Measurements from ENCODE around the gene MS4A15.

The MS4A15 gene

GRCh38 chr11:60761436-60762190 lies 4.9 kb downstream of the MS4A15 start:
- no peak overlapping the region for H3K27ac Mint-ChIP-seq
- H3K4me3 Mint-ChIP-seq: no peak overlapping the region
- DNase-seq (no peak), ATAC-seq (replicated peaks) (no peak)
- H3K9me3 Mint-ChIP-seq: no peaks in the 10 kb centered on the region
- no peaks in the 10 kb centered on the region for H3K4me1 Mint-ChIP-seq (ENCODE audit: low read depth in 2 of 2)
- no peaks in the 10 kb centered on the region for H3K36me3 Mint-ChIP-seq (ENCODE audit: insufficient read depth)
- H3K27me3 Mint-ChIP-seq: peaks cover 54 to 96% of the 10 kb centered on the region in 2 donors

DNA sequence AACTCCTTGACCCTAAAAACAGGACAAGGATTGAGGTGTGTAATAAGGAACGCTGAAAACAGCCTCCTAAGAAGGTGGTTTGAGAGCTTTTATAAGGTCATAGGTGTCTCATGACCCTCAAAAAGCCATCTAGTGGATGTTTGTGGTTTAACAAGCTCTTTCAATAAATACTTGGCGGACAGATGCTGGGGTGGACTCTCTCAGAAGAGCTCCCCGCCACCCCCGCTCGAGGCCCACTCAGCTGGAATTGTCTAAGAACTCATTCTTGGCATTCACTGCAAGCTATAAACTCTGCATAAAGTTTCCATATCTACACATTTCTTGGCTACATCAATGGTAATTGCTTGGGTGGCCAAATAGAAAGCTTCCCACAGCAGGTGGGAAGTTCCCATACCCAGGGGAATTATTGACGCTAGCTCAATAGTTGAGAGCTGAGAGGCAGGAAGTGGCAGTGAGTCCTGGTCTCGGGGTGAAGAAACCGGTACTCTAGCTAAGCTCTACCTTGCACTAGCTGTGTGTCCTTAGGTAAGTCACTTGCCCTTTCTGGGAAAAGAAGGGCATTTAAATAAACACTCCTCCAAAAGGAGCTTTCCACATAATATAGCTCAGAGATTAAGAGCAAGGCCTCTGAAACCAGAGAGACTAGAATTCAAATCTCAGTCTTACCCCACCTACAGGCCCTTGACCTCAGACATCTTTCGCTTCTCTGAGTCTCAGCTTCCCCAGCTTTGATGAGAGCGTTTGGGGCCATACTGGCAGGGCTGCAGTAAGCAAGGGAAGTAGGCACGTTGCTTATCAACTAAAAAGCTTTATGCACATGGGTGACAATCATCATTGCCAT lies 6.4 kb downstream of the MS4A15 start:
- Mint-ChIP-seq H3K27ac (no peak overlapping the region), H3K9me3 (no peaks in the 10 kb centered on the region), H3K4me1 (ENCODE audit: low read depth in 2 of 2) (no peaks in the 10 kb centered on the region), H3K36me3 (ENCODE audit: insufficient read depth) (no peaks in the 10 kb centered on the region), H3K27me3 (peaks cover 55 to 91% of the 10 kb centered on the region in 2 donors), H3K4me3 (no peak overlapping the region)
- DNase-seq (no peak), ATAC-seq (replicated peaks) (no peak)

DNA sequence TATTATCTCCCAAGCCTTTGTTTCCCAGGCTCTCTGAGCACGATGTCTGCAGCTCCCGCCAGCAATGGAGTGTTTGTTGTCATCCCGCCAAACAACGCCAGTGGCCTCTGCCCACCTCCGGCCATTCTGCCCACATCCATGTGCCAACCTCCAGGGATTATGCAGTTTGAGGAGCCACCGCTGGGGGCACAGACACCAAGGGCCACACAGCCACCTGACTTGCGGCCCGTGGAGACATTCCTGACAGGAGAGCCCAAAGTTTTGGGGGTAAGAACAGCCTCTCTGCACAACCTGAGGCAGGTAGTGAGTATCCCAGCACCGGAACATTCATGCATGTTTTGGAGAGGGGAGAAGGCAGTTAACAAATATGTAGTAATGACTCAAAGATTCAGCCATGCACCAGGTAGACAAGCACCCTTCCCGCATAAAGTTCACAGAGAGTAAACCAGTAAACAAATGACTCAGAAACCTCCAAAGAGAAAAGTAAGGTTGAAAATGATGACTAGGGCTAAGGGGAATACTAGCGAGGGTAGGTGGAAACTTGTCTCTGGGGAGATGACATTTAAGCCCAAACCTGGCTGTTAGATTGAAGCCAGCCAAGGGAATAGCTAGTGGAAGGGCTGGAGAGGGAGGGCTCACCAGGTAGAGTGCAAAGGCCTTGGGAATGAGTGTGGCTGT lies 7.2 kb downstream of the MS4A15 start:
- Mint-ChIP-seq H3K36me3 (ENCODE audit: insufficient read depth) (no peaks in the 10 kb centered on the region), H3K4me3 (no peak overlapping the region), H3K27me3 (peaks cover 57 to 91% of the 10 kb centered on the region in 2 donors), H3K27ac (no peak overlapping the region), H3K4me1 (ENCODE audit: low read depth in 2 of 2) (no peaks in the 10 kb centered on the region), H3K9me3 (no peaks in the 10 kb centered on the region)
- no peak for ATAC-seq (replicated peaks)
- no peak for DNase-seq

DNA sequence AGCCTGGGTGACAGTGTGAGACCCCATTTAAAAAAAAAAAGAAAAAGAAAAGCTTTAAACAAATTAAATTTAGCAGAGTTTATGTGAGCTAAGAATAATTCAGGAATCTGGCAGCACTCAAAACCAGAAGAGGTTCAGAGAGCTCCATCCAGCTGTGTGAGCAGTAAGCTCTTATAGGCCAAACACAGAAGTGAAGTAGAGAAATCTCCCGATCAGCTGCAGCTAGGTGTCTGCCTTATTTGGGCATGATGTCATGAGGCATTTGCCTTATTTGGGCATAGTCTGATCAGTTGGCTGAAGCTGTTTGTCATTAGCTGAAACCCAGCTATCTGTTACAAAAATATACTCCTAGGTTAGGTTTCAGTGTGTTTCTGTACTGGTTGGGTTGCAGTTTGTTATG lies 8.2 kb downstream of the MS4A15 start:
- Mint-ChIP-seq H3K27me3 (peaks cover 52 to 91% of the 10 kb centered on the region in 2 donors), H3K4me3 (no peak overlapping the region), H3K27ac (no peak overlapping the region), H3K9me3 (no peaks in the 10 kb centered on the region), H3K36me3 (ENCODE audit: insufficient read depth) (no peaks in the 10 kb centered on the region), H3K4me1 (ENCODE audit: low read depth in 2 of 2) (no peaks in the 10 kb centered on the region)
- no peak for DNase-seq
- no peak for ATAC-seq (replicated peaks)

DNA sequence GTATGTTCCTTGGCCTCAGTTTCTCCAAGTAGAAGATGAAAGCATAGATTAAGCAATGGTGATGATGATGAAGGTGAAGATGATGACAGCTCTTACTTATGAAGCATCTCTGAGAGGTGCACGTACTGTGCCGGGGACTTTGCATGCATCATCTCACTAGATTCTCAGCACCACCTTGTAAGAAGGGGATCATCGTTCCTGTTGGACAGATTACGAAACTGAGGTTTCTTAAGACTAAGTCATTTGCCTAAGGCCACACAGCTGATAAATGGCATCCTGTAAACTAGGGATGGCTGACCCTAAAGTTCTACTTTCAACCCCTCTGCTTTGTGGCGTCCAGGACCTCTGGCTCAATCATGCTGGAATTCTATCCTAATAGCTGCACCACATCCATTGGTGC lies 8.7 kb downstream of the MS4A15 start:
- Mint-ChIP-seq H3K27ac (no peak overlapping the region), H3K4me1 (ENCODE audit: low read depth in 2 of 2) (no peaks in the 10 kb centered on the region), H3K27me3 (peaks cover 51 to 90% of the 10 kb centered on the region in 2 donors), H3K4me3 (no peak overlapping the region), H3K36me3 (ENCODE audit: insufficient read depth) (no peaks in the 10 kb centered on the region), H3K9me3 (no peaks in the 10 kb centered on the region)
- DNase-seq (no peak), ATAC-seq (replicated peaks) (no peak)

GRCh38 chr11:60766547-60766946 lies 9.9 kb downstream of the MS4A15 start:
- H3K4me3 Mint-ChIP-seq: no peak overlapping the region
- H3K36me3 Mint-ChIP-seq (ENCODE audit: insufficient read depth): no peaks in the 10 kb centered on the region
- no peak for DNase-seq
- no peak overlapping the region for H3K27ac Mint-ChIP-seq
- no peaks in the 10 kb centered on the region for H3K4me1 Mint-ChIP-seq (ENCODE audit: low read depth in 2 of 2)
- no peak for ATAC-seq (replicated peaks)
- peaks cover 44 to 85% of the 10 kb centered on the region in 2 donors for H3K27me3 Mint-ChIP-seq
- H3K9me3 Mint-ChIP-seq: no peaks in the 10 kb centered on the region

DNA sequence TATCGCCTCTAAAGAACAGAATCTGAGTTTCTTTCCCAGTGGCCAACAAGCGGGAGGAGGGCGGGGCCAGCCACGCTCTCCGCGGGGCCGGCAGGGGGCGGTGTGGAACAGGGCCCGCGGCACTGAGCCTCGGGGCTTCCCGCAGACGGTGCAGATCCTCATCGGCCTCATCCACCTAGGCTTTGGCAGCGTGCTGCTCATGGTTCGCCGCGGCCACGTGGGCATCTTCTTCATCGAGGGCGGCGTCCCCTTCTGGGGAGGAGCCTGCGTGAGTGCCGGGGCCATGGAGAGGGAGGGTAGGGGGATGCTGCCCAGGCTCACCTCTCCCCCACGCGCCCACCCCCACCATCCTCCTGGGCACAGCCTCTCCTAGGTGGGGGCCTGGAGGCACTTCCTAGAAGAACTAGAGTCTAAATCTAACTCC lies 10.7 kb downstream of the MS4A15 start:
- H3K4me3 Mint-ChIP-seq: no peak overlapping the region
- DNase-seq (no peak), ATAC-seq (replicated peaks) (no peak)
- no peaks in the 10 kb centered on the region for H3K4me1 Mint-ChIP-seq (ENCODE audit: low read depth in 2 of 2)
- H3K27me3 Mint-ChIP-seq: peaks cover 47 to 88% of the 10 kb centered on the region in 2 donors
- H3K27ac Mint-ChIP-seq: no peak overlapping the region
- no peaks in the 10 kb centered on the region for H3K36me3 Mint-ChIP-seq (ENCODE audit: insufficient read depth)
- no peaks in the 10 kb centered on the region for H3K9me3 Mint-ChIP-seq

DNA sequence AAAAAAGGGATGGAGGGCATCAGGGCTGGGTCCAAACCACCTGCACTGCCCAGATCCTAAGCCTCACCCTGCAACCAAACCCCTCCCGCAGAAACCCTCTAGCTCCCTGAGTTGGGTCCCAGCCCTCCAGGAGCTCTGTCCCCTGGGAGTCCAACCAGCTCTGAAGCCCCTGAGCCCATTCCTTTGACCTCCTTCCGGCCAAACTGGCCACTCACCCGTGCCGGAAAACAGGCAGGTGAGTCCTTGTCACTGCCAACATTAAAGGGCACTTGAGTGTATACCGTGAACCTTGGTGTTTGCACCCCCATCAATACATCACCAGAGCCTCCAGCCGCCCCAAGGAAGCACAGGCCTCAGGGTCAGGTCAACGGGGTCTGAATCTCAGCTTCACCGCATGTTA lies 11.5 kb downstream of the MS4A15 start:
- Mint-ChIP-seq H3K36me3 (ENCODE audit: insufficient read depth) (no peaks in the 10 kb centered on the region), H3K4me1 (ENCODE audit: low read depth in 2 of 2) (no peaks in the 10 kb centered on the region), H3K4me3 (no peak overlapping the region), H3K9me3 (no peaks in the 10 kb centered on the region), H3K27ac (no peak overlapping the region), H3K27me3 (peaks cover 47 to 90% of the 10 kb centered on the region in 2 donors)
- ATAC-seq (replicated peaks): no peak
- DNase-seq: no peak

DNA sequence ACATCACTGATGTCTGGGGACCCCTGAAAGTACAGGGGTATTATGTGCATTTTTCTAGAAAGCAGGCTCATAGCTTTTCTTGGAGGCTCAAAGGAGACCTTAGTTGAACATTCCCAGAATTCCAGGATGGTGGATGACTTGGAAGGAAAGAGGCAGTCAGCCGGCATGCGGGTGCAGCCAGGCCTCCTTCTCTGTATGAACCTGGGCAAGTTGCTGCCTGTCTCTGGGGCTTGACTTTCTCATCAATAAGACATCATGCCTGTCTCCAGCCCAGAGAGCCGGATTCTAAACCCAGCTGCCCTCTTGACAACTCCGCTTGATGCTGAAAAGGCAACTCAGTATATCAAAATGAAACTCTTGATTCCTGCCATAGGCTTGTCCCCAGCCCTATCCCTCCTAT lies 12.6 kb downstream of the MS4A15 start:
- DNase-seq (no peak), ATAC-seq (replicated peaks) (no peak)
- H3K27ac Mint-ChIP-seq: no peak overlapping the region
- peaks cover 47 to 88% of the 10 kb centered on the region in 2 donors for H3K27me3 Mint-ChIP-seq
- H3K9me3 Mint-ChIP-seq: no peaks in the 10 kb centered on the region
- peaks cover under 1 to 2% of the 10 kb centered on the region in 2 donors for H3K4me1 Mint-ChIP-seq (ENCODE audit: low read depth in 2 of 2)
- H3K36me3 Mint-ChIP-seq (ENCODE audit: insufficient read depth): no peaks in the 10 kb centered on the region
- no peak overlapping the region for H3K4me3 Mint-ChIP-seq

GRCh38 chr11:60769811-60770210 lies 13.1 kb downstream of the MS4A15 start:
- Mint-ChIP-seq H3K4me1 (ENCODE audit: low read depth in 2 of 2) (peaks cover 6 to 7% of the 10 kb centered on the region in 2 donors), H3K27me3 (peaks cover 47 to 88% of the 10 kb centered on the region in 2 donors), H3K27ac (no peak overlapping the region), H3K4me3 (no peak overlapping the region), H3K36me3 (ENCODE audit: insufficient read depth) (no peaks in the 10 kb centered on the region), H3K9me3 (no peaks in the 10 kb centered on the region)
- DNase-seq (no peak), ATAC-seq (replicated peaks) (no peak)

GRCh38 chr11:60771146-60771545 lies 14.5 kb downstream of the MS4A15 start:
- H3K4me3 Mint-ChIP-seq: no peak overlapping the region
- H3K27ac Mint-ChIP-seq: no peak overlapping the region
- H3K4me1 Mint-ChIP-seq (ENCODE audit: low read depth in 2 of 2): peaks cover 7 to 11% of the 10 kb centered on the region in 2 donors
- no peaks in the 10 kb centered on the region for H3K9me3 Mint-ChIP-seq
- no peaks in the 10 kb centered on the region for H3K36me3 Mint-ChIP-seq (ENCODE audit: insufficient read depth)
- DNase-seq: no peak
- ATAC-seq (replicated peaks): no peak
- H3K27me3 Mint-ChIP-seq: peaks cover 39 to 76% of the 10 kb centered on the region in 2 donors

DNA sequence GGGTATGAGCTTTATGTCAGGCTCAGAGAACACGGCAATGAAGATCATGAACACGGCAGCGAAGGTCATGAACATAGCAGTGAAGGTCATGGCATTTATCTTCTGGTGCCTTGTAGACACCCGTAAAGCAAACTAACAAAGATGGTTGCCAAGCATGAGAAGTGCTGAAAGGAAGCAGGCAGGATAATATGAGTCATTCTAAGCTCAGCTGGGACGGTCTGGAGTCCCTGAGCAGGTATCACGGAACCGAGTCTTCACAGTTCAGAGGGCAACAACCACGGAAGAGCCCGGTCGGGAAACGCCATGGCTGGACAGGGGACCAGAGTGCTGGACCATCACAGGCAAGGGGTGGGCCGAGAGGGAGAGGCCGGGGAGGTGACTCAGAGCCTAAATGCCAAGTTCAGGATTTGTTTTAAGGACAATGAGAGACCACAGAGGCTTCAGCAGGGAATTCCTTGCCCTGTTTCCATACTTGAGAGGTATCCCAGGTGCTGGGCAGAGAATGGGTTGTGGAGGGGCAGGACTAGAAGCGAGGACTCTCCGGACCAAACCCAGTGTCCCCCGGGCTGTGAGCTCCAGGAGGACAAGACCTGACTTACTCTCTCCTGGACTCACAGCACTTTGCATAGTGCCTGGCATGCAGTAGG lies 15.3 kb downstream of the MS4A15 start:
- Mint-ChIP-seq H3K9me3 (no peaks in the 10 kb centered on the region), H3K27me3 (peaks cover 30 to 68% of the 10 kb centered on the region in 2 donors), H3K27ac (no peak overlapping the region), H3K4me1 (ENCODE audit: low read depth in 2 of 2) (peaks cover 7 to 11% of the 10 kb centered on the region in 2 donors), H3K36me3 (ENCODE audit: insufficient read depth) (no peaks in the 10 kb centered on the region), H3K4me3 (no peak overlapping the region)
- ATAC-seq (replicated peaks) (no peak), DNase-seq (no peak)

DNA sequence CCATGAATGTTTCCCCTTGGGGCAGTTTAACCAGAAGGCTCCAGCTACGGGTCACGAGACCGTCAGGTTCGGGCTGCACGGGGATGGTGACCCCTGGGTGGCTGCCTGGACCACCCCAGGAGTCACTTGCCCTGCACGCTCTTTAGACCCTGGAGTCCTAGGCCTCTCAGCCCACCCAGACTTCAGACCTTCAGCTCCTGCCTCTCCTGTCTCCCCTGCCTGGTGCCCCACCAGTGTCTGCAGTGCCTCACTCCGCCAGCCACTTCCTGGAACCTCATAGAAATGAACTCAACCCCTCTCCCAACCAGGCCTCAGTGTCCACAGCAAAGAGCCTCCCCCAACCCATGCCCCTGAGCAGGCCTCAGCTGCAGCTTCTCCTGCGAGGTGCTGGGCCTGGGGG lies 16.0 kb downstream of the MS4A15 start:
- peaks cover 27 to 64% of the 10 kb centered on the region in 2 donors for H3K27me3 Mint-ChIP-seq
- DNase-seq (no peak), ATAC-seq (replicated peaks) (no peak)
- H3K9me3 Mint-ChIP-seq: no peaks in the 10 kb centered on the region
- H3K4me1 Mint-ChIP-seq (ENCODE audit: low read depth in 2 of 2): peaks cover 7 to 11% of the 10 kb centered on the region in 2 donors
- H3K4me3 Mint-ChIP-seq: no peak overlapping the region
- H3K27ac Mint-ChIP-seq: no peak overlapping the region
- H3K36me3 Mint-ChIP-seq (ENCODE audit: insufficient read depth): no peaks in the 10 kb centered on the region
